IMR-90 (cell line): ENCODE data around the gene ROBO1. TPM values are rescaled to one million over a fixed set of nuclear protein-coding genes. Genes with fewer than 3 reads are reported as not detected.
A peak's percentile ranks its signal among the peaks of the same experiment; 100 is the strongest.

Experiments
- ATAC-seq: fragments of 200-7000 bp; cut with Tn5 transposase; 2 replicates; pipeline ENCODE4 v1.9.1; 2020; ENCODE audit warnings: low read depth, mild to moderate bottlenecking, moderate library complexity
- BruUV-seq: library from RNA; stranded (reverse); fragments of 400-500 nt; replicated peaks from 2 replicates; lab custom pipeline; 2021; lab: Mats Ljungman, UMichigan
- CTCF ChIA-PET: fragments of 300-600 bp; formaldehyde crosslinking; extraction: SDS; loops from one replicate; lab custom pipeline; 2021; ENCODE audit warnings: antibody characterized with exemption; lab: Yijun Ruan, JAX
- POLR2A ChIA-PET: fragments of 300-600 bp; sonication (Branson Sonifier 250); formaldehyde crosslinking; loops from one replicate; lab custom pipeline; 2022; ENCODE audit warnings: antibody characterized with exemption; ENCODE audit not compliant: unreplicated experiment; lab: Charles Lee
- DNase-seq: peaks from one replicate; pipeline ENCODE4 v3.0.0; 2013
- H2AFZ ChIP-seq: replicated peaks from 2 replicates; pipeline ENCODE3; 2013; ENCODE audit warnings: low read length, mild to moderate bottlenecking; ENCODE audit not compliant: poor library complexity
- H2AK5ac ChIP-seq: 2 replicates; pipeline ENCODE4 v1.6.1; 2013; ENCODE audit warnings: low read depth, low read length, inconsistent platforms
- H2AK9ac ChIP-seq: replicated peaks from 2 replicates; pipeline ENCODE3; 2013; ENCODE audit warnings: mild to moderate bottlenecking, low read depth, low read length, moderate library complexity; ENCODE audit not compliant: poor library complexity
- H2BK120ac ChIP-seq: 2 replicates; pipeline ENCODE4 v1.6.1; 2013; ENCODE audit warnings: low read depth, low read length, inconsistent platforms
- H2BK15ac ChIP-seq: 3 replicates; pipeline ENCODE4 v1.6.1; 2013; ENCODE audit warnings: low read depth, low read length, inconsistent platforms
- H2BK20ac ChIP-seq: 2 replicates; pipeline ENCODE4 v1.6.1; 2013; ENCODE audit warnings: low read depth, mild to moderate bottlenecking, inconsistent platforms, low read length, moderate library complexity
- H2BK5ac ChIP-seq: 2 replicates; pipeline ENCODE4 v1.6.1; 2013; ENCODE audit warnings: mild to moderate bottlenecking, low read depth, low read length, inconsistent platforms; ENCODE audit not compliant: poor library complexity, severe bottlenecking
- H3K14ac ChIP-seq: replicated peaks from 2 replicates; pipeline ENCODE4 v1.6.1; 2013; ENCODE audit warnings: low read depth, low read length, inconsistent platforms
- H3K18ac ChIP-seq: 2 replicates; pipeline ENCODE4 v1.6.1; 2013; ENCODE audit warnings: low read depth, low read length, control low read depth
- H3K23ac ChIP-seq: 2 replicates; pipeline ENCODE4 v1.6.1; 2013; ENCODE audit warnings: low read depth, low read length, inconsistent platforms
- H3K27ac ChIP-seq: 2 replicates; pipeline ENCODE4 v1.5.1; 2013; ENCODE audit warnings: mild to moderate bottlenecking, control low read depth, low read length; ENCODE audit not compliant: insufficient read depth
- H3K27me3 ChIP-seq: 2 replicates; pipeline ENCODE4 v1.6.1; 2013; ENCODE audit warnings: low read length; ENCODE audit not compliant: control insufficient read depth, insufficient read depth
- H3K36me3 ChIP-seq: 2 replicates; pipeline ENCODE4 v1.6.1; 2013; ENCODE audit warnings: low read length, mixed read lengths; ENCODE audit not compliant: control insufficient read depth, insufficient read depth
- H3K4ac ChIP-seq: 2 replicates; pipeline ENCODE4 v1.6.1; 2013; ENCODE audit warnings: low read depth, low read length, inconsistent platforms
- H3K4me1 ChIP-seq: 2 replicates; pipeline ENCODE4 v1.6.1; 2013; ENCODE audit warnings: low read length, mixed read lengths; ENCODE audit not compliant: control insufficient read depth, insufficient read depth
- H3K4me2 ChIP-seq: 2 replicates; pipeline ENCODE4 v1.6.1; 2013; ENCODE audit warnings: low read depth, mild to moderate bottlenecking, control low read depth, low read length, moderate library complexity
- H3K4me3 ChIP-seq: 2 replicates; pipeline ENCODE4 v1.5.1; 2013; ENCODE audit warnings: low read depth, mild to moderate bottlenecking, control low read depth, low read length, moderate library complexity; ENCODE audit not compliant: insufficient read depth
- H3K56ac ChIP-seq: 2 replicates; pipeline ENCODE4 v1.6.1; 2013; ENCODE audit warnings: low read length, inconsistent platforms; ENCODE audit not compliant: insufficient read depth; ENCODE audit errors: extremely low read depth
- H3K79me1 ChIP-seq, 2 experiments: 2 replicates each; pipeline ENCODE4 v1.6.1; 2013; ENCODE audit warnings: low read length in 2 of 2, inconsistent platforms in 1 of 2, low read depth in 1 of 2
- H3K9ac ChIP-seq: 2 replicates; pipeline ENCODE4 v1.6.1; 2013; ENCODE audit warnings: low read depth, low read length, control low read depth
- H3K9me1 ChIP-seq: 2 replicates; pipeline ENCODE4 v1.6.1; 2013; ENCODE audit warnings: low read length, inconsistent platforms; ENCODE audit not compliant: insufficient read depth
- H3K9me3 ChIP-seq: 2 replicates; pipeline ENCODE4 v1.6.1; 2013; ENCODE audit warnings: low read length; ENCODE audit not compliant: control insufficient read depth, insufficient read depth
- H4K20me1 ChIP-seq: 2 replicates; pipeline ENCODE4 v1.6.1; 2013; ENCODE audit warnings: low read length, inconsistent platforms; ENCODE audit not compliant: insufficient read depth
- H4K5ac ChIP-seq: 2 replicates; pipeline ENCODE4 v1.6.1; 2013; ENCODE audit warnings: mild to moderate bottlenecking, low read depth, low read length, control low read depth
- H4K8ac ChIP-seq, 2 experiments: 2 replicates each; pipeline ENCODE4 v1.6.1; 2013; ENCODE audit warnings: low read depth in 2 of 2, low read length in 2 of 2, control low read depth in 1 of 2, inconsistent platforms in 1 of 2
- H4K91ac ChIP-seq: 2 replicates; pipeline ENCODE4 v1.6.1; 2013; ENCODE audit warnings: low read depth, low read length, inconsistent platforms; ENCODE audit not compliant: insufficient read depth
- CHD1 ChIP-seq: IDR thresholded peaks from 2 replicates; pipeline ENCODE4 v1.6.1; 2012; ENCODE audit warnings: low read depth, low read length, improper control_type of control experiment
- ELK1 ChIP-seq: fragments of 150-350 bp; IDR thresholded peaks from 2 replicates; pipeline ENCODE4 v1.6.1; 2016; ENCODE audit warnings: low read depth, mild to moderate bottlenecking, low read length, moderate library complexity, borderline replicate concordance
- MAFK ChIP-seq: IDR thresholded peaks from 2 replicates; pipeline ENCODE4 v1.6.1; 2012; ENCODE audit warnings: low read depth, low read length, improper control_type of control experiment
- RAD21 ChIP-seq: IDR thresholded peaks from 2 replicates; pipeline ENCODE4 v1.6.1; 2012; ENCODE audit warnings: low read length, improper control_type of control experiment
- SMC3 ChIP-seq: fragments of 150-350 bp; IDR thresholded peaks from 2 replicates; pipeline ENCODE4 v1.6.1; 2016; ENCODE audit warnings: low read depth, mild to moderate bottlenecking, antibody characterized with exemption, low read length, moderate library complexity
- dilution Hi-C: fragments of 300-500 bp; cut with HindIII; formaldehyde crosslinking; loops from one replicate; pipeline ENCODE4 v1.14.3; 2018; ENCODE audit warnings: low sequenced_read_pairs; ENCODE audit not compliant: unreplicated experiment
- in situ Hi-C: fragments of 300-500 bp; cut with MboI; formaldehyde crosslinking; loops from 3 replicates; pipeline ENCODE4 v1.14.3; 2019; ENCODE audit warnings: low sequenced_read_pairs, inconsistent platforms, mixed read lengths
- intact Hi-C: fragments of 100-400 bp; cut with micrococcal nuclease; formaldehyde crosslinking; loops from 2 replicates; pipeline ENCODE4 v1.10.0; 2022
- polyA plus RNA-seq, 3 experiments: library from polyadenylated mRNA; depleted of rRNA; stranded (reverse); fragments of >200 nt; gene quantifications; 2 replicates each; pipeline ENCODE4 v1.2.3, GENCODE V29; 2012; ENCODE audit warnings: low replicate concordance in 1 of 3
- total RNA-seq: library from RNA; depleted of rRNA; stranded (reverse); fragments of >200 nt; gene quantifications from 2 replicates; pipeline ENCODE4 v1.2.3, GENCODE V29; 2012
- TF ChIP-seq, protein P1 (sequence below): conservative IDR thresholded peaks from 2 replicates; pipeline ENCODE4 v1.5.1; 2012; ENCODE audit warnings: mild to moderate bottlenecking, low read depth, low read length, improper control_type of control experiment

Gene ROBO1
- total and polyA plus RNA-seq, 2 of the 4 experiments (the other 2 are of a cell fraction): 24.1 to 53.9 TPM

- Histone ChIP-seq H4K8ac (no peak overlapping the region), H3K18ac (no peak overlapping the region), H4K5ac (no peak overlapping the region), H3K4ac (no peak overlapping the region), H3K4me2 (no peak overlapping the region), H3K56ac (no peak overlapping the region), H2BK15ac (no peak overlapping the region), H4K20me1 (no peaks in the 10 kb centered on the region), H3K36me3 (no peaks in the 10 kb centered on the region), H3K14ac (no peak overlapping the region), H3K9me1 (no peaks in the 10 kb centered on the region), H2AK9ac (no peak overlapping the region), H3K23ac (no peak overlapping the region), H3K4me1 (no peaks in the 10 kb centered on the region), H4K91ac (no peak overlapping the region), H2BK5ac (no peak overlapping the region), H3K4me3 (no peak overlapping the region), H2BK20ac (no peak overlapping the region), H2AFZ (no peak overlapping the region), H2AK5ac (no peak overlapping the region), H3K79me1 (peaks cover 10 to 18% of the 10 kb centered on the region in 2 experiments), H3K9ac (no peak overlapping the region), H3K27ac (no peak overlapping the region), H3K9me3 (no peaks in the 10 kb centered on the region), H2BK120ac (no peak overlapping the region), H3K27me3 (no peaks in the 10 kb centered on the region)
- peak; percentile 54 for TF ChIP-seq RAD21
- TF ChIP-seq MAFK: no peak
- TF ChIP-seq ELK1: no peak
- TF ChIP-seq, protein P1, sequence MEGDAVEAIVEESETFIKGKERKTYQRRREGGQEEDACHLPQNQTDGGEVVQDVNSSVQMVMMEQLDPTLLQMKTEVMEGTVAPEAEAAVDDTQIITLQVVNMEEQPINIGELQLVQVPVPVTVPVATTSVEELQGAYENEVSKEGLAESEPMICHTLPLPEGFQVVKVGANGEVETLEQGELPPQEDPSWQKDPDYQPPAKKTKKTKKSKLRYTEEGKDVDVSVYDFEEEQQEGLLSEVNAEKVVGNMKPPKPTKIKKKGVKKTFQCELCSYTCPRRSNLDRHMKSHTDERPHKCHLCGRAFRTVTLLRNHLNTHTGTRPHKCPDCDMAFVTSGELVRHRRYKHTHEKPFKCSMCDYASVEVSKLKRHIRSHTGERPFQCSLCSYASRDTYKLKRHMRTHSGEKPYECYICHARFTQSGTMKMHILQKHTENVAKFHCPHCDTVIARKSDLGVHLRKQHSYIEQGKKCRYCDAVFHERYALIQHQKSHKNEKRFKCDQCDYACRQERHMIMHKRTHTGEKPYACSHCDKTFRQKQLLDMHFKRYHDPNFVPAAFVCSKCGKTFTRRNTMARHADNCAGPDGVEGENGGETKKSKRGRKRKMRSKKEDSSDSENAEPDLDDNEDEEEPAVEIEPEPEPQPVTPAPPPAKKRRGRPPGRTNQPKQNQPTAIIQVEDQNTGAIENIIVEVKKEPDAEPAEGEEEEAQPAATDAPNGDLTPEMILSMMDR: peak; percentile 53
- TF ChIP-seq SMC3: peak; percentile 56
- TF ChIP-seq CHD1: no peak
- DNase-seq: peak; percentile 28
- dilution Hi-C loops (no loop called here), intact Hi-C loops (loop anchor here (2.0 kb wide), 1 partner anchor 319 kb away; no protein-coding TSS in a partner anchor), in situ Hi-C loops (loop anchor here (25.0 kb wide), 1 partner anchor 316 kb away; no protein-coding TSS in a partner anchor)
- no TSS peak for BruUV-seq
- ChIA-PET CTCF (interaction anchor here (0.6 kb wide), 1 partner anchor 403 kb away, joined by 3 read pairs; no protein-coding TSS in a partner anchor), POLR2A (interaction anchor here (0.7 kb wide), 1 partner anchor 332 kb away, joined by 4 read pairs; no protein-coding TSS in a partner anchor)
- peak; percentile 29; the same call in 1 of the 2 replicates for ATAC-seq
These were observed 789.8 kb downstream of the ROBO1 start for GRCh38 chr3:78978037-78978436.
